Endometrial microvascular endothelial cells (primary cell): ENCODE data around the gene NDUFB6. TPM values are rescaled to one million over a fixed set of nuclear protein-coding genes. Genes with fewer than 3 reads are reported as not detected.
"Not testable (repeated sequence)": the region's sequence is repeated elsewhere in the genome, so short reads cannot be mapped to it uniquely, and the experiment has no call there.

Source experiments
- in situ Hi-C: cut with HindIII; loops from 2 replicates; pipeline ENCODE4 v1.10.0; 2017; ENCODE audit warnings: low sequenced_read_pairs, low pct_unique_long_range_greater_than_20kb; ENCODE audit errors: inconsistent ontology term
- total RNA-seq: library from RNA; depleted of rRNA; stranded (reverse); fragments of >200 nt; gene quantifications from one replicate; pipeline ENCODE4 v1.2.3, GENCODE V29; 2015; ENCODE audit errors: inconsistent ontology term

Gene NDUFB6
- total RNA-seq, result 86.0 TPM

GRCh38 chr9:32572900-32573523 is at the start of gene NDUFB6:
TSS of gene NDUFB6 (minus strand) at chr9:32573159. CDS start at chr9:32573060, 99 bp downstream.
- in situ Hi-C loops, result no loop called here

- in situ Hi-C loops, result no loop called here
These were observed 45.3 kb upstream of the NDUFB6 start for GRCh38 chr9:32618261-32618660.

GRCh38 chr9:32606811-32607210 is 33.9 kb upstream of the NDUFB6 start:
- in situ Hi-C loops, result no loop called here

- in situ Hi-C loops, result no loop called here
These were observed 31.2 kb upstream of the NDUFB6 start for GRCh38 chr9:32603914-32604852.

- in situ Hi-C loops, result not testable (repeated sequence)
These were observed 26.1 kb upstream of the NDUFB6 start for GRCh38 chr9:32599021-32599420.

- in situ Hi-C loops, result no loop called here
These were observed 24.0 kb upstream of the NDUFB6 start for GRCh38 chr9:32596936-32597335.

- in situ Hi-C loops, result no loop called here
These were observed 23.3 kb upstream of the NDUFB6 start for GRCh38 chr9:32596096-32596865.

GRCh38 chr9:32590898-32591297 is 17.9 kb upstream of the NDUFB6 start:
- in situ Hi-C loops, result no loop called here

- in situ Hi-C loops, result no loop called here
These were observed 17.5 kb upstream of the NDUFB6 start for GRCh38 chr9:32590476-32590875.

GRCh38 chr9:32589083-32589723 is 16.2 kb upstream of the NDUFB6 start:
- in situ Hi-C loops, result no loop called here

GRCh38 chr9:32587901-32588300 is 14.9 kb upstream of the NDUFB6 start:
- in situ Hi-C loops, result no loop called here

GRCh38 chr9:32584784-32585183 is 11.8 kb upstream of the NDUFB6 start:
- in situ Hi-C loops, result no loop called here

GRCh38 chr9:32581512-32582143 is 8.7 kb upstream of the NDUFB6 start:
- in situ Hi-C loops, result no loop called here

GRCh38 chr9:32580631-32581300 is 7.8 kb upstream of the NDUFB6 start:
- in situ Hi-C loops, result no loop called here

- in situ Hi-C loops, result no loop called here
These were observed 6.9 kb upstream of the NDUFB6 start for GRCh38 chr9:32579706-32580331.

- in situ Hi-C loops, result no loop called here
These were observed 6.0 kb upstream of the NDUFB6 start for GRCh38 chr9:32578976-32579375.

GRCh38 chr9:32577316-32577715 is 4.4 kb upstream of the NDUFB6 start:
- in situ Hi-C loops, result no loop called here

- in situ Hi-C loops, result no loop called here
These were observed 1.9 kb upstream of the NDUFB6 start for GRCh38 chr9:32574858-32575257.
